Type B pancreatic cell (in vitro differentiated cells): ENCODE results near the gene NFYC. TPM values are rescaled to one million over a fixed set of nuclear protein-coding genes. Genes with fewer than 3 reads are reported as not detected.

ENCODE experiments used
- DNase-seq: peaks from one replicate; pipeline ENCODE4 v3.0.0; 2021; ENCODE audit warnings: mixed read lengths; ENCODE audit not compliant: unreplicated experiment; ENCODE audit errors: extremely low spot score
- H3K27ac Mint-ChIP-seq: 2 replicates; pipeline ENCODE4 v1.8.0; 2021; ENCODE audit warnings: mild to moderate bottlenecking, mixed read lengths
- H3K27me3 Mint-ChIP-seq: 2 replicates; pipeline ENCODE4 v1.8.0; 2021; ENCODE audit warnings: mixed read lengths
- H3K36me3 Mint-ChIP-seq: 2 replicates; pipeline ENCODE4 v1.8.0; 2021; ENCODE audit warnings: mixed read lengths
- H3K4me1 Mint-ChIP-seq: one replicate; pipeline ENCODE4 v1.8.0; 2021; ENCODE audit warnings: mixed read lengths; ENCODE audit not compliant: unreplicated experiment
- H3K4me3 Mint-ChIP-seq: 2 replicates; pipeline ENCODE4 v1.8.0; 2021; ENCODE audit warnings: mild to moderate bottlenecking, mixed read lengths
- H3K9me3 Mint-ChIP-seq: 2 replicates; pipeline ENCODE4 v1.8.0; 2021; ENCODE audit warnings: mixed read lengths
- CTCF ChIP-seq: fragments of 200-600 bp; sonication (generic); conservative IDR thresholded peaks from 2 replicates; pipeline ENCODE4 v1.5.0; 2021; ENCODE audit warnings: antibody characterized with exemption, mild to moderate bottlenecking
- total RNA-seq: library from RNA; stranded (reverse); gene quantifications from 2 replicates; pipeline ENCODE4 v1.2.1, GENCODE V29; 2021; ENCODE audit warnings: low replicate concordance

The NFYC gene
- total RNA-seq, 1 donor from 2014 or later = 71.3 TPM

- DNase-seq = no peak
- no peaks in the 10 kb centered on the region for H3K9me3 Mint-ChIP-seq
- H3K27me3 Mint-ChIP-seq = peaks cover 29% of the 10 kb centered on the region
- no peak overlapping the region for H3K27ac Mint-ChIP-seq
- H3K4me3 Mint-ChIP-seq = peak overlapping the region; percentile 82
- H3K36me3 Mint-ChIP-seq = no peaks in the 10 kb centered on the region
- peaks cover 16% of the 10 kb centered on the region for H3K4me1 Mint-ChIP-seq
- TF ChIP-seq CTCF = no peak
Measured at GRCh38 chr1:40784141-40784770, 92.8 kb downstream of the NFYC start.

DNA sequence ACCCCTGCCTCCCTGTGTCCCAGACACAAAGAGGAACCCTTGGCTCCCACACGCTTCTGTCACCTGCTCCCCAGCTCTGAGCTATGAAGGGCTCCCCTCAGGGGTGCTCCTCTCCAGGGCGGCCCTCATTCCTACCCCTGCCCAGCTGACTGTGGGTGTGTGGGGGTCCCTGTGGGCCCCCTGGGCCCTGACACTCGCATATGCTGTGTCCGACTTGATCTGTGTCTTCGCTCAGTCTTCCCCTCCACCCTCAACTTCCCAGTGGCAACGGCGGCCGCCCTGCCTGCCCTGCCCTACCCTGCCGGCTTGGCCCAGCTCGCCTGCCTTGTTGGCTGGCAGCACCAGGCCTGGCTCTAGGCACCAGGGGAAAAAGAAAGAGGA lies 93.3 kb downstream of the NFYC start:
- H3K36me3 Mint-ChIP-seq = no peaks in the 10 kb centered on the region
- TF ChIP-seq CTCF = no peak
- peak overlapping the region; percentile 82 for H3K4me3 Mint-ChIP-seq
- H3K4me1 Mint-ChIP-seq = peaks cover 21% of the 10 kb centered on the region
- DNase-seq = no peak
- peaks cover 34% of the 10 kb centered on the region for H3K27me3 Mint-ChIP-seq
- H3K27ac Mint-ChIP-seq = no peak overlapping the region
- H3K9me3 Mint-ChIP-seq = no peaks in the 10 kb centered on the region

DNA sequence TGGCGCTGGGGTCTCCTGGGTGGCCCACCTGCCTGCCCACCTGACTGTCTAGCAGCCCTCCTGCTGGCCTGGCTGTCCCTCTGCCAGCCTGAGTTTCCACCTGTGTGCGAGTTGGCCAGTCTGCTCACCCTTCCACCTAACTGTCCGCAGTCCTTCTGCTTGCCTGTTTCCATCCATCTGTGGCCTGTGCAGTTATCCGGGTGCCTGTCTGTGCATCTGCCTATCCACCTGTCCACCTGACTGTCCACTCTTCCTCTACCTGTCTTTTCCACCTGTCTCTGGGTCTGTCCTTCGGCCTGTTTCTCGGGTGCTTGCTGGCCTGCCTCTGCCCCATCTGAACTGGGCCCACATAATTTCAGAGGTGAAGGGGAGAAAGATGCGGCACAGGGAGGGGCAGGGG lies 93.9 kb downstream of the NFYC start:
- Mint-ChIP-seq H3K36me3 (no peaks in the 10 kb centered on the region), H3K4me3 (peak overlapping the region; percentile 82), H3K9me3 (no peaks in the 10 kb centered on the region), H3K27ac (peak overlapping the region; percentile 34), H3K27me3 (peaks cover 40% of the 10 kb centered on the region), H3K4me1 (peaks cover 25% of the 10 kb centered on the region)
- TF ChIP-seq CTCF = no peak
- no peak for DNase-seq

DNA sequence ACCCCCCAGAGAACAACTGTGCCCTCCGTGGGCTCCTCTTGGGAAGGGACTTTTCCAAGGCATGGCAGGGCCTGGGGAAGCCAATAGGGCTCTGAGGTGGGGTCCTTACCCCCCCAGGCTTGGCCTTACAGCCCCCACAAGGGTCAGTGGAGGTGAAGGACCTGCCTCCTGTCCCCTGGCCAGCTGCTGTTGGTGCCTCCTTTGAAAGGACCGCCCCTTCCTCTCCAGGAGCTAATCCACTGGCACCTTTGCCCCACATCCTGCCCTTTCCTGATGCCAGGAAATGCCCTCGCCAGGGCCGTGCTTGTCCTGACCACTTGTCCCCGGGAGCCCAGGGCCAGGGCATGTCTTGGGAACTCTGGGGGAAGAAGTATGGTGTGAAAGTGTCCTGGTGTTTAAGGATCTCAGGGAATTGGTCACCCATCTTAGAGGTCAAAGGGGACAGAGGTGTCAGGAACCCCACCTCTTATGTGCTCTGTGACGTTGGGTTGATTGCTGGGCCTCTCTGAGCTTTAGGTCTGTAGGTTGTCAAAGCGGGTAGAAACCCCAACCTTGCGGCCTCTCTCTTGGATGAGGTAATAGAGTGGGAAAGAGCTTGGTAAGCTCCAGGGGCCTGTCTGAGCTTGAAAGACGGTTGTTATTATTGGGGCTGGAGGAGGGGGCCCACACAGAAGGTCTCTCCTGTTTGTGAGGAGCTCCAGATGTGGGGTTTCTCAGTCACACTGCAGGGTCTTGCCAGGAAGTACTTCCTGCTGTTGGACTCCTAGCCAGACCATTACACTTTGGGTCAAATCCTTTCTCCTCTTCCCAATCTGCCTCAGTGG lies 94.9 kb downstream of the NFYC start:
- no peaks in the 10 kb centered on the region for H3K36me3 Mint-ChIP-seq
- DNase-seq = no peak
- TF ChIP-seq CTCF = no peak
- H3K4me1 Mint-ChIP-seq = peaks cover 24% of the 10 kb centered on the region
- H3K27me3 Mint-ChIP-seq = peaks cover 39% of the 10 kb centered on the region
- no peak overlapping the region for H3K27ac Mint-ChIP-seq
- H3K4me3 Mint-ChIP-seq = no peak overlapping the region
- no peaks in the 10 kb centered on the region for H3K9me3 Mint-ChIP-seq

DNA sequence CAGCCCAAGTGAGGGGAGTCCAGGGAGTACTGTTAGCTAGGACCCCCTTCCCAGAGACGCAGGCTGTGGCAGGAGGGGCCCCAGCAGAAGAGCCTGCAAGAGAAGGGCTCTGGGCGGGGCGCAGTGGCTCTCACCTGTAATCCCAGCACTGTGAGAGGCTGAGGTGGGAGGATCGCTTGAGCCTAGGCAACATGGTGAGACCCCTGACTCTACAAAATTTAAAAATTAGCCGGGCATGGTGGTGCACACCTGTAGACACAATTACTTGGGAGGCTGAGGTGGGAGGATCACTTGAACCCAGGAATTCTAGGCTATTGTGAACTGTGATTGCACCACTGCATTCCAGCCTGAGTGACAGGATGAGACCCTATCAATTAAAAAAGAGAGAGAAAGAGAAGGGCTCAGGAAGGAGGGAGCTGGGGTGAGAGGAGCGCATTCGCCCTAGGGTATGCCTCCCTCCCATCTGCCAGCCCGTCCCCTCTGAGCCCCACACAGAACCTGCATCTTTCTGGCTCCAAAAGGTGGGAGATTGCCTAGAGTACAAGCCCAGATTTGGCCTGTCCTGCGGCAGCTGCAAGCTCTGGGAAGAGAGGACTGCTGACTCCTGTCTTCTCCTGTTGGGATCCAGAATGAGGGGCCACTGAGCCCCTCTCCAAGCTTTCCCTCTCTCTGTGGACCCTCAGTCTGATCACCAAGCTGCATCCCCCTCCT lies 95.6 kb downstream of the NFYC start:
- DNase-seq = no peak
- Mint-ChIP-seq H3K9me3 (no peaks in the 10 kb centered on the region), H3K27me3 (peaks cover 32% of the 10 kb centered on the region), H3K27ac (no peak overlapping the region), H3K4me1 (peaks cover 24% of the 10 kb centered on the region), H3K36me3 (no peaks in the 10 kb centered on the region), H3K4me3 (no peak overlapping the region)
- no peak for TF ChIP-seq CTCF
